HepG2 (cell line): ENCODE data around the gene SLC25A27. TPM values are rescaled to one million over a fixed set of nuclear protein-coding genes. Genes with fewer than 3 reads are reported as not detected.

Source experiments
- ATF5 ChIP-seq: sonication (generic); formaldehyde crosslinking; IDR thresholded peaks from 2 replicates; pipeline ENCODE4 v1.4.0; 2020; ENCODE audit warnings: mild to moderate bottlenecking, low read depth, missing genetic modification reagents
- DMAP1 ChIP-seq: IDR thresholded peaks from 2 replicates; pipeline ENCODE4 v1.6.1; 2016
- FOXO4 ChIP-seq: sonication (generic); formaldehyde crosslinking; conservative IDR thresholded peaks from 2 replicates; pipeline ENCODE4 v1.8.1; 2023; ENCODE audit warnings: missing genetic modification reagents
- HDAC2 ChIP-seq: sonication (generic); formaldehyde crosslinking; IDR thresholded peaks from 2 replicates; pipeline ENCODE4 v1.4.0; 2020; ENCODE audit warnings: missing genetic modification reagents
- HOMEZ ChIP-seq: IDR thresholded peaks from 2 replicates; pipeline ENCODE4 v1.6.1; 2016; ENCODE audit warnings: low read depth
- NR2F2 ChIP-seq: IDR thresholded peaks from 2 replicates; pipeline ENCODE4 v1.6.1; 2012; ENCODE audit warnings: low read depth, inconsistent platforms, borderline replicate concordance
- PAXIP1 ChIP-seq: sonication (generic); formaldehyde crosslinking; conservative IDR thresholded peaks from 2 replicates; pipeline ENCODE4 v1.4.0; 2020; ENCODE audit warnings: mild to moderate bottlenecking, missing genetic modification reagents, moderate library complexity
- PITX1 ChIP-seq: sonication (generic); formaldehyde crosslinking; IDR thresholded peaks from 2 replicates; pipeline ENCODE4 v1.5.1; 2020; ENCODE audit warnings: mild to moderate bottlenecking, missing genetic modification reagents
- RBAK ChIP-seq: sonication (generic); formaldehyde crosslinking; IDR thresholded peaks from 2 replicates; pipeline ENCODE4 v1.5.1; 2020; ENCODE audit warnings: mild to moderate bottlenecking, missing genetic modification reagents
- RBM22 ChIP-seq: fragments of 200-400 bp; formaldehyde crosslinking; optimal IDR thresholded peaks from 2 replicates; pipeline ENCODE3; 2017; ENCODE audit warnings: mild to moderate bottlenecking, low read length, moderate library complexity
- RORA ChIP-seq: sonication (generic); formaldehyde crosslinking; IDR thresholded peaks from 2 replicates; pipeline ENCODE4 v1.5.0; 2020; ENCODE audit warnings: mild to moderate bottlenecking, missing genetic modification reagents, moderate library complexity
- SALL2 ChIP-seq: sonication (generic); formaldehyde crosslinking; IDR thresholded peaks from 2 replicates; pipeline ENCODE4 v1.8.1; 2023; ENCODE audit warnings: mild to moderate bottlenecking, missing genetic modification reagents, inconsistent platforms
- STAT5B ChIP-seq: sonication (generic); formaldehyde crosslinking; IDR thresholded peaks from 2 replicates; pipeline ENCODE4 v1.4.0; 2020; ENCODE audit warnings: missing genetic modification reagents
- ZBTB3 ChIP-seq: sonication (generic); formaldehyde crosslinking; IDR thresholded peaks from 2 replicates; pipeline ENCODE4 v1.4.0; 2020; ENCODE audit warnings: low read depth, mild to moderate bottlenecking, moderate library complexity, missing genetic modification reagents, borderline replicate concordance
- ZNF205 ChIP-seq: IDR thresholded peaks from 2 replicates; pipeline ENCODE4 v1.6.1; 2018; ENCODE audit warnings: missing biosample characterization, missing genetic modification reagents
- ZNF274 ChIP-seq: sonication (generic); formaldehyde crosslinking; IDR thresholded peaks from 2 replicates; pipeline ENCODE4 v1.5.1; 2020; ENCODE audit warnings: mild to moderate bottlenecking, missing genetic modification reagents
- ZNF331 ChIP-seq: sonication (generic); formaldehyde crosslinking; IDR thresholded peaks from 2 replicates; pipeline ENCODE4 v1.4.0; 2020; ENCODE audit warnings: missing genetic modification reagents
- ZNF549 ChIP-seq: sonication (generic); formaldehyde crosslinking; IDR thresholded peaks from 2 replicates; pipeline ENCODE4 v1.5.0; 2020; ENCODE audit warnings: missing genetic modification reagents
- ZNF563 ChIP-seq: sonication (generic); formaldehyde crosslinking; IDR thresholded peaks from 2 replicates; pipeline ENCODE4 v1.8.0; 2022; ENCODE audit warnings: mild to moderate bottlenecking, moderate library complexity, missing genetic modification reagents
- ZNF670 ChIP-seq: sonication (generic); formaldehyde crosslinking; IDR thresholded peaks from 2 replicates; pipeline ENCODE4 v1.8.0; 2022; ENCODE audit warnings: mild to moderate bottlenecking, missing genetic modification reagents, borderline replicate concordance
- ZNF709 ChIP-seq: sonication (generic); formaldehyde crosslinking; IDR thresholded peaks from 2 replicates; pipeline ENCODE4 v1.5.0; 2020; ENCODE audit warnings: mild to moderate bottlenecking, missing genetic modification reagents
- ZNF772 ChIP-seq: sonication (generic); formaldehyde crosslinking; IDR thresholded peaks from 2 replicates; pipeline ENCODE4 v1.5.0; 2020; ENCODE audit warnings: mild to moderate bottlenecking, missing genetic modification reagents
- ZNF891 ChIP-seq: sonication (generic); formaldehyde crosslinking; IDR thresholded peaks from 2 replicates; pipeline ENCODE4 v1.5.0; 2020; ENCODE audit warnings: mild to moderate bottlenecking, missing genetic modification reagents
- polyA plus RNA-seq, 8 experiments: library from polyadenylated mRNA; depleted of rRNA in 3 of 8; stranded (reverse) in 7 of 8; unstranded in 1 of 8; fragments of >200 nt; fragmentation: Illumina TruSeq in 4 of 8; extraction: Trizol in 4 of 8; gene quantifications; 2 replicates each; pipeline versions ENCODE4 v1.2.1 to v1.2.3, GENCODE V29; 2011 to 2016; ENCODE audit warnings: low read depth in 4 of 8, missing spikeins in 1 of 8, mixed read lengths in 1 of 8; ENCODE audit not compliant: insufficient read depth in 1 of 8
- total RNA-seq, 5 experiments: library from RNA; depleted of rRNA; stranded (reverse); fragments of >200 nt; fragmentation: Illumina TruSeq; extraction: Trizol; gene quantifications; 2 replicates each; pipeline ENCODE4 v1.2.3, GENCODE V29; 2016; ENCODE audit warnings: low read depth in 1 of 5

SLC25A27 gene
- total and polyA plus RNA-seq, 2 of the 13 experiments (the other 11 are each of a cell fraction or from before 2014, with no cell fraction given), result 0.46 to 1.3 TPM

GRCh38 chr6:46652603-46653438, at the start of gene SLC25A27, which contains the start of gene CYP39A1 (continued):
- 0 out of 2 replicates have a peak, but pooled peaks have one; percentile 11 for TF ChIP-seq PAXIP1
- no peak for TF ChIP-seq ATF5 (CRISPR knock-in tag)
- TF ChIP-seq ZNF563 (CRISPR knock-in tag), result peak; percentile 82
- peak; percentile 72; the same call in 1 of the 2 replicates for TF ChIP-seq ZNF891 (CRISPR knock-in tag)
- TF ChIP-seq RORA (CRISPR knock-in tag), result no peak
- TF ChIP-seq RBAK (CRISPR knock-in tag), result no peak
- 0 out of 2 replicates have a peak, but pooled peaks have one; percentile 25 for TF ChIP-seq PITX1 (CRISPR knock-in tag)
- TF ChIP-seq HDAC2 (CRISPR knock-in tag), result no peak; the same call in 1 of the 2 replicates
- TF ChIP-seq HOMEZ, result 0 out of 2 replicates have a peak, but pooled peaks have one; percentile 27
- TF ChIP-seq FOXO4 (CRISPR knock-in tag), result no peak
- TF ChIP-seq SALL2, result peak; percentile 16; the same call in 1 of the 2 replicates
- TF ChIP-seq ZNF331 (CRISPR knock-in tag), result peak; percentile 23; the same call in 1 of the 2 replicates
- no peak for TF ChIP-seq ZBTB3 (CRISPR knock-in tag)
- TF ChIP-seq ZNF670, result no peak
- no peak for TF ChIP-seq ZNF549 (CRISPR knock-in tag)
- TF ChIP-seq NR2F2, result no peak
- TF ChIP-seq ZNF205, result 0 out of 2 replicates have a peak, but pooled peaks have one; percentile 18
- TF ChIP-seq ZNF772 (CRISPR knock-in tag), result 0 out of 2 replicates have a peak, but pooled peaks have one; percentile 40
- TF ChIP-seq ZNF709 (CRISPR knock-in tag), result peak; percentile 56; the same call in 1 of the 2 replicates
- no peak for TF ChIP-seq RBM22
- TF ChIP-seq DMAP1 (CRISPR knock-in tag), result 0 out of 2 replicates have a peak, but pooled peaks have one; percentile 30
- TF ChIP-seq STAT5B (CRISPR knock-in tag), result no peak
- peak; percentile 18; the same call in 1 of the 2 replicates for TF ChIP-seq ZNF274
